Endothelial cell of umbilical vein (primary cell): Measurements from ENCODE around the gene KRTAP10-5.

Experiments used
- FOS ChIP-seq: IDR thresholded peaks from 2 replicates; pipeline ENCODE4 v1.6.1; 2011; ENCODE audit warnings: mild to moderate bottlenecking, low read length, moderate library complexity, borderline replicate concordance; ENCODE audit not compliant: insufficient read depth
- MYC ChIP-seq: IDR thresholded peaks from one replicate; pipeline ENCODE4 v1.6.1; 2011; ENCODE audit warnings: mild to moderate bottlenecking, low read depth, low read length
- POLR2AphosphoS5 ChIP-seq: IDR thresholded peaks from 2 replicates; pipeline ENCODE4 v1.6.1; 2012; ENCODE audit warnings: low read depth, mild to moderate bottlenecking, control low read depth, low read length, moderate library complexity; ENCODE audit not compliant: insufficient read depth
- TF ChIP-seq, protein P1 (sequence below), 2 donors: IDR thresholded peaks; 1 replicate in 1 of 2; 2 replicates in 1 of 2; pipeline ENCODE4 v1.5.1; 2011; ENCODE audit warnings: low read length in 2 of 2, mild to moderate bottlenecking in 2 of 2, moderate library complexity in 2 of 2, control low read depth in 1 of 2, inconsistent platforms in 1 of 2, low read depth in 1 of 2; ENCODE audit not compliant: insufficient read depth in 1 of 2; ENCODE audit errors: extremely low read depth in 1 of 2

DNA sequence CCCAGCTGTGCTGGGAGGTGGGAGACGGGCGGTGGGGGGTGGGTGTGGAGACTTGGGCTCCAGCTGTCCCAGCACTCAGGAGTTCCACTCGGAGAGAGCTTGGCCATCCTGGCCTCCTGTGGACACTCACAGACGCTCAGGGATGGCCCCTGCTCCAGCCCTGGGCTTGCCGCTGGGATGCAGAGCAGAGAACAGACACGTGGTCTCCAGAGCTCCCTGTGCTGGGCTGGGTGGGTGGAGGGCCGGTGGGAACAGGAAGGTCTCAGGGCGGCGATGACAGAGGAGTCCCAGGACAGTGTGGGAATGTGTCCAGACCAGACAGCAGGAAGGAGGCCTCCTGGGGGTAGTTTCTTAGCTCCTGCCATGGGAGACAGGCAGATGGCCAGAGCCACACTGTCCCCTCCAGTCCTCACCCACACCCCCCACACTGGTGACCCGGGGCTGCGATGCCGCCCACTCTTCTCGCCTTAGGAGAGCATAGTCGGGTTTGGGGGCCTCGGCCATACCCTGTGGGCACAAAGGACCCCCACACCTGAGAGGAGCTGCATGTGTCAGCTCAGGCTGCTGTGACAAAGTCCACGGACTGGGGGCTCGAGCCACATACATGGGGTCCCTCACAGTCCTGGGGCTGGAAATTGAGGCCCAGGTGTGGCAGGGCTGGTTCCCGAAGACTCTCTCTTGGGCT is 48.4 kb upstream of the KRTAP10-5 start:
- TF ChIP-seq FOS, result no peak
- no peak for TF ChIP-seq MYC
- TF ChIP-seq, protein P1, sequence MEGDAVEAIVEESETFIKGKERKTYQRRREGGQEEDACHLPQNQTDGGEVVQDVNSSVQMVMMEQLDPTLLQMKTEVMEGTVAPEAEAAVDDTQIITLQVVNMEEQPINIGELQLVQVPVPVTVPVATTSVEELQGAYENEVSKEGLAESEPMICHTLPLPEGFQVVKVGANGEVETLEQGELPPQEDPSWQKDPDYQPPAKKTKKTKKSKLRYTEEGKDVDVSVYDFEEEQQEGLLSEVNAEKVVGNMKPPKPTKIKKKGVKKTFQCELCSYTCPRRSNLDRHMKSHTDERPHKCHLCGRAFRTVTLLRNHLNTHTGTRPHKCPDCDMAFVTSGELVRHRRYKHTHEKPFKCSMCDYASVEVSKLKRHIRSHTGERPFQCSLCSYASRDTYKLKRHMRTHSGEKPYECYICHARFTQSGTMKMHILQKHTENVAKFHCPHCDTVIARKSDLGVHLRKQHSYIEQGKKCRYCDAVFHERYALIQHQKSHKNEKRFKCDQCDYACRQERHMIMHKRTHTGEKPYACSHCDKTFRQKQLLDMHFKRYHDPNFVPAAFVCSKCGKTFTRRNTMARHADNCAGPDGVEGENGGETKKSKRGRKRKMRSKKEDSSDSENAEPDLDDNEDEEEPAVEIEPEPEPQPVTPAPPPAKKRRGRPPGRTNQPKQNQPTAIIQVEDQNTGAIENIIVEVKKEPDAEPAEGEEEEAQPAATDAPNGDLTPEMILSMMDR (IDR thresholded peaks at IDR 0.05; ENCODE audit: extremely low read depth in 1 of 2, insufficient read depth in 1 of 2, low read depth in 1 of 2, low read length in 2 of 2), result no peak
- no peak for TF ChIP-seq POLR2AphosphoS5
